A673 (cell line): ENCODE measurements around the gene MINDY2.

Source experiments
- CTCF ChIP-seq: fragments of 300-800, 200-600 bp; sonication (generic); conservative IDR thresholded peaks from 2 replicates; pipeline ENCODE4 v1.5.1; 2017; ENCODE audit warnings: low read depth, mild to moderate bottlenecking, antibody characterized with exemption, low read length, moderate library complexity, mixed read lengths
- EZH2 ChIP-seq: fragments of 200-600 bp; sonication (generic); IDR thresholded peaks from 2 replicates; pipeline ENCODE4 v1.6.1; 2017; ENCODE audit warnings: borderline replicate concordance, low read depth, mild to moderate bottlenecking, mixed read lengths, antibody characterized with exemption, low read length; ENCODE audit not compliant: poor library complexity, severe bottlenecking

- no peak for TF ChIP-seq CTCF
- TF ChIP-seq EZH2 = no peak
Observed at GRCh38 chr15:58755956-58756355, 15.1 kb upstream of the MINDY2 start.
